HepG2 (cell line): ENCODE data around the gene CFAP210. TPM values are rescaled to one million over a fixed set of nuclear protein-coding genes. Genes with fewer than 3 reads are reported as not detected.

ENCODE experiments used
- ATAC-seq: fragments of 200-7000 bp; cut with Tn5 transposase; 3 replicates; pipeline ENCODE4 v1.9.1; 2020; ENCODE audit warnings: mild to moderate bottlenecking, moderate library complexity
- BruUV-seq: library from RNA; stranded (reverse); fragments of 400-500 nt; replicated peaks from 2 replicates; lab custom pipeline; 2021; lab: Mats Ljungman, UMichigan
- CTCF ChIA-PET: fragments of 300-600 bp; formaldehyde crosslinking; extraction: SDS; loops from one replicate; lab custom pipeline; 2021; ENCODE audit warnings: low total read pairs, inconsistent platforms, low intra/inter-chr PET ratio; lab: Yijun Ruan, JAX
- POLR2A ChIA-PET: fragments of 350-600 bp; sonication (Branson Sonifier 250); formaldehyde crosslinking; loops from one replicate; lab custom pipeline; 2020; ENCODE audit warnings: antibody characterized with exemption, inconsistent platforms; lab: Yijun Ruan, JAX
- DNase-seq: peaks from one replicate; pipeline ENCODE4 v3.0.0-alpha.2; 2015; ENCODE audit warnings: low spot score
- FAIRE-seq: peaks from 3 replicates; lab custom pipeline; 2011; peaks lifted over from hg19 to GRCh38; lab: Jason Lieb, UNC
- H2AFZ ChIP-seq: one replicate; pipeline ENCODE4 v1.6.1; 2011; ENCODE audit warnings: low read length, inconsistent platforms
- H3K27ac ChIP-seq: fragments of 300-600 bp; 3 replicates; pipeline ENCODE4 v1.8.0; 2011; ENCODE audit warnings: mixed run types, mild to moderate bottlenecking, mixed read lengths, low read length, inconsistent platforms; ENCODE audit not compliant: insufficient read depth; ENCODE audit errors: extremely low read length
- H3K27me3 ChIP-seq, 2 experiments: fragments of 200-600 bp in 1 of 2; 2 replicates in 1 of 2; 3 replicates in 1 of 2; pipeline versions ENCODE4 v1.6.0 to v1.8.0; 2011; ENCODE audit warnings: low read length in 2 of 2, mild to moderate bottlenecking in 2 of 2, moderate library complexity in 2 of 2, inconsistent platforms in 1 of 2; ENCODE audit not compliant: insufficient read depth in 2 of 2, control insufficient read depth in 1 of 2
- H3K36me3 ChIP-seq, 2 experiments: fragments of 200-600 bp in 1 of 2; replicated peaks in 1 of 2; 2 replicates in 1 of 2; 3 replicates in 1 of 2; pipeline versions ENCODE4 v1.5.1 to v1.8.0; 2011; ENCODE audit warnings: low read length in 2 of 2, inconsistent platforms in 1 of 2; ENCODE audit not compliant: insufficient read depth in 2 of 2, control insufficient read depth in 1 of 2
- H3K4me1 ChIP-seq: 2 replicates; pipeline ENCODE4 v1.5.1; 2012; ENCODE audit warnings: low read length, inconsistent platforms; ENCODE audit not compliant: insufficient read depth
- H3K4me2 ChIP-seq: 2 replicates; pipeline ENCODE4 v1.6.0; 2011; ENCODE audit warnings: low read depth, low read length, inconsistent platforms
- H3K4me3 ChIP-seq, 3 experiments: fragments of 200-600 bp in 1 of 3; sonication (generic), shearing (Covaris generic) in 1 of 3; replicated peaks in 1 of 3; 2 replicates each; pipeline ENCODE4 v1.5.1; 2011 to 2016; ENCODE audit warnings: low read length in 3 of 3, inconsistent platforms in 2 of 3, low read depth in 2 of 3, mild to moderate bottlenecking in 2 of 3, control low read depth in 1 of 3, mixed read lengths in 1 of 3; ENCODE audit not compliant: insufficient read depth in 1 of 3
- H3K79me2 ChIP-seq: one replicate; pipeline ENCODE4 v1.6.1; 2011; ENCODE audit warnings: low read length, inconsistent platforms; ENCODE audit not compliant: insufficient read depth
- H3K9ac ChIP-seq: 2 replicates; pipeline ENCODE4 v1.6.0; 2011; ENCODE audit warnings: mild to moderate bottlenecking, low read depth, low read length, inconsistent platforms; ENCODE audit not compliant: insufficient read depth
- H3K9me3 ChIP-seq: 2 replicates; pipeline ENCODE4 v1.5.1; 2012; ENCODE audit warnings: mild to moderate bottlenecking, low read length
- H4K20me1 ChIP-seq: 2 replicates; pipeline ENCODE4 v1.6.0; 2011; ENCODE audit warnings: inconsistent platforms, mild to moderate bottlenecking, low read length, moderate library complexity; ENCODE audit not compliant: insufficient read depth
- ATF7 ChIP-seq, 2 experiments: fragments of 450-650 bp in 1 of 2; sonication (generic) in 1 of 2; formaldehyde crosslinking in 1 of 2; IDR thresholded peaks; 2 replicates each; pipeline versions ENCODE4 v1.4.0 to v1.6.1; 2016 to 2020; ENCODE audit warnings: antibody characterized with exemption in 1 of 2, mild to moderate bottlenecking in 1 of 2, missing genetic modification reagents in 1 of 2
- DNMT1 ChIP-seq: sonication (generic); formaldehyde crosslinking; IDR thresholded peaks from 2 replicates; pipeline ENCODE4 v1.5.1; 2020; ENCODE audit warnings: mild to moderate bottlenecking, missing genetic modification reagents
- FOXC1 ChIP-seq: sonication (generic); formaldehyde crosslinking; IDR thresholded peaks from 2 replicates; pipeline ENCODE4 v1.8.0; 2022; ENCODE audit warnings: mild to moderate bottlenecking, missing genetic modification reagents, borderline replicate concordance
- FOXJ3 ChIP-seq: sonication (generic); formaldehyde crosslinking; IDR thresholded peaks from 2 replicates; pipeline ENCODE4 v1.4.0; 2020; ENCODE audit warnings: missing genetic modification reagents, mild to moderate bottlenecking, borderline replicate concordance
- HDAC2 ChIP-seq: sonication (generic); formaldehyde crosslinking; IDR thresholded peaks from 2 replicates; pipeline ENCODE4 v1.4.0; 2020; ENCODE audit warnings: missing genetic modification reagents
- HNRNPK ChIP-seq: fragments of 200-400 bp; formaldehyde crosslinking; IDR thresholded peaks from 2 replicates; pipeline ENCODE4 v1.6.1; 2018; ENCODE audit warnings: low read length, low read depth, moderate library complexity, mild to moderate bottlenecking; ENCODE audit not compliant: poor library complexity, severe bottlenecking
- KMT2A ChIP-seq: sonication (generic); formaldehyde crosslinking; IDR thresholded peaks from 2 replicates; pipeline ENCODE4 v1.4.0; 2020; ENCODE audit warnings: missing genetic modification reagents
- PAF1 ChIP-seq: IDR thresholded peaks from 2 replicates; pipeline ENCODE4 v1.6.1; 2016; ENCODE audit warnings: missing genetic modification reagents, missing compliant biosample characterization
- PCBP1 ChIP-seq: fragments of 200-400 bp; formaldehyde crosslinking; IDR thresholded peaks from 2 replicates; pipeline ENCODE4 v1.6.1; 2017; ENCODE audit warnings: mild to moderate bottlenecking, low read depth, low read length, borderline replicate concordance
- PCBP2 ChIP-seq: fragments of 200-400 bp; formaldehyde crosslinking; optimal IDR thresholded peaks from 2 replicates; pipeline ENCODE3; 2018; ENCODE audit warnings: low read length, low read depth; ENCODE audit not compliant: poor library complexity, severe bottlenecking
- SATB2 ChIP-seq: sonication (generic); formaldehyde crosslinking; IDR thresholded peaks from 2 replicates; pipeline ENCODE4 v1.5.0; 2020; ENCODE audit warnings: missing genetic modification reagents
- TAF1 ChIP-seq: sonication (generic); formaldehyde crosslinking; IDR thresholded peaks from 2 replicates; pipeline ENCODE4 v1.4.0; 2020; ENCODE audit warnings: missing genetic modification reagents
- ZNF292 ChIP-seq: sonication (generic); formaldehyde crosslinking; IDR thresholded peaks from 2 replicates; pipeline ENCODE4 v1.8.1; 2022; ENCODE audit warnings: mild to moderate bottlenecking, low read depth, missing genetic modification reagents, borderline replicate concordance
- ZNF317 ChIP-seq: sonication (generic); formaldehyde crosslinking; IDR thresholded peaks from 2 replicates; pipeline ENCODE4 v1.5.0; 2020; ENCODE audit warnings: mild to moderate bottlenecking, missing genetic modification reagents
- ZNF329 ChIP-seq: sonication (generic); formaldehyde crosslinking; IDR thresholded peaks from 2 replicates; pipeline ENCODE4 v1.9.0; 2021; ENCODE audit warnings: low read depth, mild to moderate bottlenecking, missing genetic modification reagents
- ZNF850 ChIP-seq: sonication (generic); formaldehyde crosslinking; conservative IDR thresholded peaks from 2 replicates; pipeline ENCODE4 v1.9.0; 2021; ENCODE audit warnings: mild to moderate bottlenecking, missing genetic modification reagents
- WGBS: methylation state at CpG from one replicate; pipeline ENCODE4 v1.1.6; 2017; ENCODE audit warnings: low lambda C conversion rate; 5-methylcytosine and 5-hydroxymethylcytosine counted together
- in situ Hi-C: cut with HindIII; loops from 2 replicates; pipeline ENCODE4 v1.10.0; 2017; ENCODE audit warnings: low pct_unique_long_range_greater_than_20kb; ENCODE audit not compliant: extremely low pct_ligation_motif_present
- intact Hi-C: fragments of 100-400 bp; cut with micrococcal nuclease; formaldehyde crosslinking; loops from one replicate; pipeline ENCODE4 v1.10.0; 2022; ENCODE audit not compliant: unreplicated experiment
- polyA plus RNA-seq, 8 experiments: library from polyadenylated mRNA; depleted of rRNA in 3 of 8; stranded (reverse) in 7 of 8; unstranded in 1 of 8; fragments of >200 nt; fragmentation: Illumina TruSeq in 4 of 8; extraction: Trizol in 4 of 8; gene quantifications; 2 replicates each; pipeline versions ENCODE4 v1.2.1 to v1.2.3, GENCODE V29; 2011 to 2016; ENCODE audit warnings: low read depth in 4 of 8, missing spikeins in 1 of 8, mixed read lengths in 1 of 8; ENCODE audit not compliant: insufficient read depth in 1 of 8
- total RNA-seq, 5 experiments: library from RNA; depleted of rRNA; stranded (reverse); fragments of >200 nt; fragmentation: Illumina TruSeq; extraction: Trizol; gene quantifications; 2 replicates each; pipeline ENCODE4 v1.2.3, GENCODE V29; 2016; ENCODE audit warnings: low read depth in 1 of 5
- TF ChIP-seq, protein P1 (sequence below): sonication (generic); formaldehyde crosslinking; IDR thresholded peaks from 2 replicates; pipeline ENCODE4 v1.4.0; 2020; ENCODE audit warnings: missing genetic modification reagents, borderline replicate concordance

The CFAP210 gene
- total and polyA plus RNA-seq, 2 of the 13 experiments (the other 11 are each of a cell fraction or from before 2014, with no cell fraction given), result 0.18 TPM; not detected in 1

- in situ Hi-C loops, result no loop called here
- H3K4me1 ChIP-seq, result peaks cover 66% of the 10 kb centered on the region
- H3K27me3 ChIP-seq, result no peaks in the 10 kb centered on the region; a peak in 1 of 5 replicates
- no peak overlapping the region for H3K9ac ChIP-seq
- BruUV-seq, result no TSS peak
- no peak for TF ChIP-seq PCBP2
- TF ChIP-seq PCBP1, result peak; percentile 99
- TF ChIP-seq ZNF850 (CRISPR knock-in tag), result no peak
- TF ChIP-seq HNRNPK, result peak; percentile 100
- H3K36me3 ChIP-seq, result peaks cover 3 to 29% of the 10 kb centered on the region in 2 experiments
- DNase-seq (no peak), ATAC-seq (no peak), FAIRE-seq (no peak)
- H2AFZ ChIP-seq, result no peak overlapping the region
- no peak overlapping the region for H3K4me3 ChIP-seq
- ChIA-PET POLR2A (no interaction called here), CTCF (no interaction called here)
- H3K4me2 ChIP-seq, result no peak overlapping the region
- H4K20me1 ChIP-seq, result 0 out of 2 replicates have a peak, but pooled peaks cover 8% of the 10 kb centered on the region
- H3K9me3 ChIP-seq, result no peaks in the 10 kb centered on the region
- intact Hi-C loops, result no loop called here
- peaks cover 40% of the 10 kb centered on the region for H3K79me2 ChIP-seq
- no peak overlapping the region for H3K27ac ChIP-seq
- 80% methylated on average over 4 of the region's 5 CpGs for WGBS
Measured at GRCh38 chr2:169738566-169739229, 44.5 kb upstream of the CFAP210 start.

- peaks cover 40% of the 10 kb centered on the region for H3K79me2 ChIP-seq
- peak overlapping the region; percentile 86; the same call in 1 of the 2 replicates for H3K9ac ChIP-seq
- 0 out of 2 replicates have a peak, but pooled peaks cover 8% of the 10 kb centered on the region for H4K20me1 ChIP-seq
- no peak for ATAC-seq
- 72% methylated on average over 5 of the region's 5 CpGs for WGBS
- FAIRE-seq, result peak; percentile 78
- no peak for DNase-seq
- H3K4me1 ChIP-seq, result peaks cover 72% of the 10 kb centered on the region
- ChIA-PET CTCF (no interaction called here), POLR2A (interaction anchor here (1.8 kb wide), 1 partner anchor 53 kb away, joined by 4 read pairs; no protein-coding TSS in a partner anchor)
- peak overlapping the region; percentile 27 for H3K27ac ChIP-seq
- H3K4me2 ChIP-seq, result peak overlapping the region; percentile 96
- H3K27me3 ChIP-seq, result no peaks in the 10 kb centered on the region; a peak in 1 of 5 replicates
- BruUV-seq, result no TSS peak
- no peaks in the 10 kb centered on the region for H3K9me3 ChIP-seq
- H2AFZ ChIP-seq, result no peak overlapping the region
- intact Hi-C loops, result no loop called here
- H3K36me3 ChIP-seq, result peaks cover 0 to 16% of the 10 kb centered on the region in 2 experiments; a peak in 4 of 5 replicates
- H3K4me3 ChIP-seq, result peak overlapping the region; percentile 16 to 89 (median 87); a peak in 4 of 6 replicates
- in situ Hi-C loops, result no loop called here
- TF ChIP-seq ZNF317 (CRISPR knock-in tag) (no peak), SATB2 (CRISPR knock-in tag) (no peak), FOXC1 (CRISPR knock-in tag) (no peak), FOXJ3 (CRISPR knock-in tag) (no peak), PAF1 (no peak), HDAC2 (CRISPR knock-in tag) (no peak), ZNF292 (CRISPR knock-in tag) (peak; percentile 64; the same call in 1 of the 2 replicates), ATF7 (IDR thresholded peaks at IDR 0.05) (no peak), ATF7 (CRISPR knock-in tag; IDR thresholded peaks at IDR 0.05) (no peak), KMT2A (CRISPR knock-in tag) (peak; percentile 65), DNMT1 (no peak), TAF1 (CRISPR knock-in tag) (no peak), ZNF329 (CRISPR knock-in tag) (no peak)
- TF ChIP-seq, protein P1, sequence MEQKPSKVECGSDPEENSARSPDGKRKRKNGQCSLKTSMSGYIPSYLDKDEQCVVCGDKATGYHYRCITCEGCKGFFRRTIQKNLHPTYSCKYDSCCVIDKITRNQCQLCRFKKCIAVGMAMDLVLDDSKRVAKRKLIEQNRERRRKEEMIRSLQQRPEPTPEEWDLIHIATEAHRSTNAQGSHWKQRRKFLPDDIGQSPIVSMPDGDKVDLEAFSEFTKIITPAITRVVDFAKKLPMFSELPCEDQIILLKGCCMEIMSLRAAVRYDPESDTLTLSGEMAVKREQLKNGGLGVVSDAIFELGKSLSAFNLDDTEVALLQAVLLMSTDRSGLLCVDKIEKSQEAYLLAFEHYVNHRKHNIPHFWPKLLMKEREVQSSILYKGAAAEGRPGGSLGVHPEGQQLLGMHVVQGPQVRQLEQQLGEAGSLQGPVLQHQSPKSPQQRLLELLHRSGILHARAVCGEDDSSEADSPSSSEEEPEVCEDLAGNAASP (CRISPR knock-in tag), result 0 out of 2 replicates have a peak, but pooled peaks have one; percentile 29
Measured at GRCh38 chr2:169736902-169737301, 42.7 kb upstream of the CFAP210 start.
